Measurements from ENCODE around the gene KLHL29.

The KLHL29 gene

DNA sequence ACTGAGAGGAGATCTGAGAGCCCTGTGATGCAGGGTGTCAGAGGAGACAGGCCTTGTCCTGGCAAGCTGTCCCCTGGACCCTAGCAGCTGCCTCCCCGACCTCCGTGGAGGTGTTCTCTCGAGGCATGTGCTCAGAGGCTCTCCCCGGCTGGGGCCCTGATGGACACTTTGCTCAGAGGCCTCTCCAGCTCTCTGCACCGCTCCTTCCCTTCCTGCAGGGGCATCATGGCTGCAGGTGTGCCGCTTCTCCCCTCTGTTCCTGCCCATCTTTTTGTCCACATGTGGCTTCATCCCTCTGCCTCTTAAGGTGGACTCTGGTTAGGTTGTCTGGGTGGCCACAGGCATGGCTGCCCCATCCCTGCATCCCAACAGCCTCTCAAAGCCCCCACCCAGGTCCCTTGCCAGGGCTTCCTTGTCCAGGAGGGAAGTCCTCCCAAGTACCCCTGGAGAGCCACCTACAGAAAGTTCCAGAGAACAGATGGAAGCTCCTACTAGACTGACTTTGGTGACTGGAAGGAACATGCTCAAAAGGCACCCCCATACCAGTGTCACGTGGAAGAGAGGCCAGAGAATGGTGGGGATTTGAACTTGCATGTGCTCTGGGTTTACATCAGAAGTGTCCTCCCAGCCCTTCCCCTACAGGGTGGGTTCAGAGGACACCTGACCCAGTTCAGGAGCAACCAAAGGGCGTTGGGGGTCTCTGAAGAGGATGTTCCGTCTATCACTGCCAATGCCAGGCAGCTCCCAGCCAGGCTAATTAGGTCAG is 120.4 kb downstream of the KLHL29 start:
- no peak for DNase-seq (ENCODE audit: low spot score)
- POLR2A ChIA-PET (ENCODE audit: low non-redundant PET), result no interaction called here
- H3K27ac ChIP-seq, result peak overlapping the region; percentile 80
- TF ChIP-seq, protein P1, sequence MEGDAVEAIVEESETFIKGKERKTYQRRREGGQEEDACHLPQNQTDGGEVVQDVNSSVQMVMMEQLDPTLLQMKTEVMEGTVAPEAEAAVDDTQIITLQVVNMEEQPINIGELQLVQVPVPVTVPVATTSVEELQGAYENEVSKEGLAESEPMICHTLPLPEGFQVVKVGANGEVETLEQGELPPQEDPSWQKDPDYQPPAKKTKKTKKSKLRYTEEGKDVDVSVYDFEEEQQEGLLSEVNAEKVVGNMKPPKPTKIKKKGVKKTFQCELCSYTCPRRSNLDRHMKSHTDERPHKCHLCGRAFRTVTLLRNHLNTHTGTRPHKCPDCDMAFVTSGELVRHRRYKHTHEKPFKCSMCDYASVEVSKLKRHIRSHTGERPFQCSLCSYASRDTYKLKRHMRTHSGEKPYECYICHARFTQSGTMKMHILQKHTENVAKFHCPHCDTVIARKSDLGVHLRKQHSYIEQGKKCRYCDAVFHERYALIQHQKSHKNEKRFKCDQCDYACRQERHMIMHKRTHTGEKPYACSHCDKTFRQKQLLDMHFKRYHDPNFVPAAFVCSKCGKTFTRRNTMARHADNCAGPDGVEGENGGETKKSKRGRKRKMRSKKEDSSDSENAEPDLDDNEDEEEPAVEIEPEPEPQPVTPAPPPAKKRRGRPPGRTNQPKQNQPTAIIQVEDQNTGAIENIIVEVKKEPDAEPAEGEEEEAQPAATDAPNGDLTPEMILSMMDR (conservative IDR thresholded peaks at IDR 0.05; ENCODE audit: low read depth), result no peak
- CTCF ChIA-PET, result interaction anchor here (0.6 kb wide), 2 partner anchors 170 to 214 kb away, joined by 3 read pairs; no protein-coding TSS in a partner anchor

DNA sequence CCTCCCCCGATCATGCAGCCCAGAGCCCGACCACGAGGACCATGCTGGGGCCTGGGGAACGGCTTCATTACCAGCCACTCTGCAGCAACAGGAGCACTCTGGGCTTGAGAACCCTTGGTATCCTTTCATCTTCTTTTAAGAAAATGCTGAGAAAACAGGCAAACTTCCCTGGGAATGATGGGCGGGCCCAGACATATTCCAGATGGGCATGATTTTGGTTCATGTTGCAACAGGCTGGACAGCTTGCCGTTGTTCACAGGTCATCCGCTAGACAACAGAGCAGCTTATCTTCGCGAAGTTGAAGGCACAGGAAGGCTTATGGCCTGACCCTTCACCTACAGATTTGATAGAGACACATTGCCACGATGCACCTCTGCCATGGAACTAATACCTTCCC is 121.0 kb downstream of the KLHL29 start:
- peak; percentile 50 for DNase-seq (ENCODE audit: low spot score)
- POLR2A ChIA-PET (ENCODE audit: low non-redundant PET), result no interaction called here
- TF ChIP-seq, protein P1 (conservative IDR thresholded peaks at IDR 0.05; ENCODE audit: low read depth), result no peak
- H3K27ac ChIP-seq, result peak overlapping the region; percentile 80
- CTCF ChIA-PET, result interaction anchor here (0.7 kb wide), 1 partner anchor 117 kb away, joined by 3 read pairs; no protein-coding TSS in a partner anchor

DNA sequence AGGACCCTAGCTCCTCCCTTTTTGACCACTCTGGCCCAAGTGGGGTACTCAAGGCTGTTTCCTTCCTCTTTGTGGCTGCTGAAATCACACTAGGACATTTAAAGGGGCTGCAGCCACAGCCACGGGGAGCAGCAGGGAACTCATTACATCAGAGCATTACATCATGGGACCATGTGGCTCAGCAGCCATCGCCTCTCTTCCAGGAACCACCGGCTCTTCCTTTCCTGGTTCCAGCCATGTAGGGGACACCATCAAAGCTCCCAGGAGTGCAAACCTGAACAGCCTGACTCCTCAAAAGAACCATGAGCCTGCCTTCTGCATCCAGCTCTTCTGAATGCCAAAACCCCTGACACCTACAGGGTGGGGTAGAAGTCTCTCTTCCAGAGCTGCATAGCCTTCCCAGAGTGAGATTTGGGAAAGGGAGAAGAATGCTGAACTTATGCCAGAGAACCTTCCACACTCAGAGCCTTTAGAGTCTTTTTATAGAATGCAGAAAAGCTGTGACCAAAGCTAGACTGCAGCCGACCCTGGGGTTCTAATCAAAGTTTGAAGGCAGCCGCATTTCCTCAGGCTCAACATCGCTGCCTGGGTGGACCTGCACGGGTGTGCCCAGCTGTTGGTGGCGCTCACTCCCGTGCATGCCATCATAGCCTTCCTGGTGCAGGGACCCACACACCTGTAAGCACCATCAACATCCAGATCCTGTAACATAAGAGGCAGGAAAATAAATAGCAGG is 121.7 kb downstream of the KLHL29 start:
- DNase-seq (ENCODE audit: low spot score), result no peak
- CTCF ChIA-PET, result interaction anchor here (0.7 kb wide), 1 partner anchor 117 kb away, joined by 3 read pairs; no protein-coding TSS in a partner anchor
- TF ChIP-seq, protein P1 (conservative IDR thresholded peaks at IDR 0.05; ENCODE audit: low read depth), result no peak
- POLR2A ChIA-PET (ENCODE audit: low non-redundant PET), result no interaction called here
- peak overlapping the region; percentile 80 for H3K27ac ChIP-seq

DNA sequence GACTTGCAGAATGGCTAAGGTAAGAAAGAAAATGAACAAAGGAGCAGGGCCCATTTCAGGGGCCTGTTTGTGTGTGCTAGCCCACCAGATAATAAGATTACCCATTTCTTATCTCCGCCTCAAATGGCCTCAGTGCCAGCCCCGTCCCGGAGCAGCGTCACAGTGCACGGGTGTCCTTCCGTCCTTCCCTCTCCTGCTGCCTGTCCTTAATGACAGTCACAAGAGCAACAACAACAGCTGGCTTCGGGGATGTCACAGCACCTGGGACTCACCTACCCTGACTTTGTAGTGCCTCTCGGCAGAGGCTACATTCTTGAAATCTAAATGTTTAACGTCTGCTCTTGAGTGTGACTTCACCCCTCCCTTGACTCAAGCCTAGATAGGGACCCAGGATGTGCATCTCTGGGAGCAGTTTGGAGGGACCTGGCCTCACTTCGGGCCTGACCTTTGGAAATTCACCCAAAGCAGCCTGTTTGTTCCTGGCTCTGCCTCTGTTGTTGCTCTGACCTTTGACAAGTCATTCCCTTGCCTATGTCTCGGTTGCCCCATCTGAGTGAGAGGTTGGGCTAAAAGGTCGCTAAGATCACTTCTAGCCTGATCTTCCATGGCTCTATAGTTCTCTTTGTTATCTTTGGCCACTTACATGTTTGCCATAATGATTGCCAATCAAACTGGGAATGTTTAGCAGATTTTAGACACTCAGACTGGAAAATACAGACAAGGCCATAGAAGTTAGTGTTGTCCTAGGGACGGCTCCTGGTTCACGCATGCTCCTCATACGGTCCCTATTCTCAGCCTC is 122.5 kb downstream of the KLHL29 start:
- ChIA-PET POLR2A (ENCODE audit: low non-redundant PET) (no interaction called here), CTCF (no interaction called here)
- TF ChIP-seq, protein P1 (conservative IDR thresholded peaks at IDR 0.05; ENCODE audit: low read depth), result no peak
- H3K27ac ChIP-seq, result no peak overlapping the region
- no peak for DNase-seq (ENCODE audit: low spot score)

DNA sequence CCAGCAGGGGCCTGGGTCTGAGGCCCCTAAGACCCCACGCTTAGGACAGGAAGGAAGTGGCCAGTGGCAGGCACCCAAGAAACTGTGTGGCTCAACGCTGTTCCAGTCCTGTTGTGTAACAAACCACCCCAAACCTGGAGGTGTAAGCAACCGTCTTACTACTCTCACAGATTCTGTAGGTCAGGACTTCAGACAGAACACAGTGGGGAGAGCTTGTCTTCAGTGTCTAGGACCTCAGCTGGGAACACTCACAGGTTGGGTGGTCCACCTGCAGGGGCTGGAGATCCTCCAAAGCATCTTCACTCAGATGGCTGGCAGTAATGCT is 123.0 kb downstream of the KLHL29 start:
- TF ChIP-seq, protein P1 (conservative IDR thresholded peaks at IDR 0.05; ENCODE audit: low read depth), result no peak
- ChIA-PET CTCF (no interaction called here), POLR2A (ENCODE audit: low non-redundant PET) (no interaction called here)
- DNase-seq (ENCODE audit: low spot score), result no peak
- no peak overlapping the region for H3K27ac ChIP-seq

DNA sequence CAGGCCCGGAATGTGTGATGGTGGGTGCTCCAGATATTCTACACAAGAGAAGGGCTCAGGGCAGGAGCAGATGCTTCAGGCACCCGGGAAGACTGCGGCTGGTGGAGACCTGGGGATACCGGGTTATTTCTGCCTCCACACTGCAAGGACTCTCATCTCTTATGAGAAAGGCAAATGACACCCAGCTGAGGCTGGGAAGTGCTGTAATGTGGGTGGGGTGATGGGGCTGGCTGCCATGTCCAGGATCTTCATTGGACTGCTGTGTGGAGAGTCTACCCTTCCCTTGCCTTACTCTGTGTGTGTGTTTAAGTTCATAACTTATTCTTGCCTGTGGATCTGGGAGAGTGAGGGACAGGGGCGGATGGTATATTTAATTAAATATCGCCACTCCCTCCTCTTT is 124.1 kb downstream of the KLHL29 start:
- ChIA-PET CTCF (no interaction called here), POLR2A (ENCODE audit: low non-redundant PET) (no interaction called here)
- H3K27ac ChIP-seq, result no peak overlapping the region
- no peak for DNase-seq (ENCODE audit: low spot score)
- TF ChIP-seq, protein P1 (conservative IDR thresholded peaks at IDR 0.05; ENCODE audit: low read depth), result no peak

Data from RWPE1 (cell line).